OCI-LY1 (cell line): ENCODE results near the gene EPHX1.
"Not testable (repeated sequence)": the region's sequence is repeated elsewhere in the genome, so short reads cannot be mapped to it uniquely, and the experiment has no call there.

Source experiments
- H2AFZ ChIP-seq: fragments of 200-600 bp; sonication (generic), shearing (Covaris generic); 2 replicates; pipeline ENCODE4 v1.6.0; 2014; ENCODE audit warnings: antibody characterized with exemption, mild to moderate bottlenecking, low read length
- H3F3A ChIP-seq: fragments of 200-600 bp; sonication (generic), shearing (Covaris generic); 2 replicates; pipeline ENCODE4 v1.6.0; 2014; ENCODE audit warnings: mild to moderate bottlenecking, antibody characterized with exemption, low read length, moderate library complexity; ENCODE audit not compliant: insufficient read depth
- H3K27ac ChIP-seq: fragments of 200-600 bp; sonication (generic); 2 replicates; pipeline ENCODE4 v1.5.1; 2014; ENCODE audit warnings: low read length, mixed run types, mild to moderate bottlenecking, low read depth; ENCODE audit not compliant: poor library complexity, severe bottlenecking
- H3K27me3 ChIP-seq: fragments of 200-600 bp; sonication (generic); 2 replicates; pipeline ENCODE4 v1.6.0; 2014; ENCODE audit warnings: antibody characterized with exemption, mild to moderate bottlenecking, low read length, moderate library complexity; ENCODE audit not compliant: insufficient read depth
- H3K36me3 ChIP-seq: fragments of 200-600 bp; sonication (generic); 2 replicates; pipeline ENCODE4 v1.6.1; 2014; ENCODE audit warnings: mild to moderate bottlenecking, antibody characterized with exemption, low read length, moderate library complexity, mixed read lengths; ENCODE audit not compliant: insufficient read depth
- H3K4me1 ChIP-seq: fragments of 200-600 bp; sonication (generic); 2 replicates; pipeline ENCODE4 v1.5.1; 2014; ENCODE audit warnings: mild to moderate bottlenecking, low read length, moderate library complexity; ENCODE audit not compliant: insufficient read depth, severe bottlenecking
- H3K4me2 ChIP-seq: fragments of 200-600 bp; sonication (generic), shearing (Covaris generic); 2 replicates; pipeline ENCODE4 v1.6.1; 2014; ENCODE audit warnings: low read length
- H3K4me3 ChIP-seq: fragments of 200-600 bp; sonication (generic); 2 replicates; pipeline ENCODE4 v1.5.1; 2014; ENCODE audit warnings: low read length, low read depth, mild to moderate bottlenecking, mixed read lengths; ENCODE audit not compliant: poor library complexity, severe bottlenecking
- H3K79me2 ChIP-seq: fragments of 200-600 bp; shearing (Covaris generic); 2 replicates; pipeline ENCODE4 v1.6.1; 2016; ENCODE audit warnings: mixed run types, low read length, mixed read lengths; ENCODE audit not compliant: insufficient read depth
- H3K9ac ChIP-seq: fragments of 200-600 bp; sonication (generic), shearing (Covaris generic); 2 replicates; pipeline ENCODE4 v1.6.1; 2014; ENCODE audit warnings: mild to moderate bottlenecking, low read length, mixed read lengths
- H3K9me2 ChIP-seq: fragments of 200-600 bp; sonication (generic), shearing (Covaris generic); 2 replicates; pipeline ENCODE4 v1.6.1; 2014; ENCODE audit warnings: low read depth, mild to moderate bottlenecking, low read length, mixed read lengths
- H3K9me3 ChIP-seq: fragments of 200-600 bp; shearing (Covaris generic); 2 replicates; pipeline ENCODE4 v1.6.1; 2014; ENCODE audit warnings: low read length, mixed read lengths
- H4K20me1 ChIP-seq: fragments of 200-600 bp; sonication (generic), shearing (Covaris generic); 2 replicates; pipeline ENCODE4 v1.6.0; 2016; ENCODE audit warnings: mild to moderate bottlenecking, low read length; ENCODE audit not compliant: insufficient read depth
- CTCF ChIP-seq: fragments of 200-600 bp; sonication (generic), shearing (Covaris generic); IDR thresholded peaks from 2 replicates; pipeline ENCODE4 v1.5.1; 2017; ENCODE audit warnings: mild to moderate bottlenecking, antibody characterized with exemption, low read length, moderate library complexity, mixed read lengths
- EZH2 ChIP-seq: fragments of 200-600 bp; sonication (generic), shearing (Covaris generic); IDR thresholded peaks from 2 replicates; pipeline ENCODE4 v1.8.0; 2017; ENCODE audit warnings: borderline replicate concordance, mixed run types, mild to moderate bottlenecking, antibody characterized with exemption, low read length, moderate library complexity, mixed read lengths

The EPHX1 gene

GRCh38 chr1:225809842-225810578 lies at the start of gene EPHX1:
EPHX1 (plus strand) TSS chr1:225810124; CDS start chr1:225828730, 18,606 bp downstream.
- H3K36me3 ChIP-seq = no peaks in the 10 kb centered on the region
- no peak within 1 kb of the TSS for H3K27ac ChIP-seq
- peak within 1 kb of the TSS; percentile 60 for H3K4me3 ChIP-seq
- H3K27me3 ChIP-seq = no peaks in the 10 kb centered on the region
- H3K4me2 ChIP-seq = peak within 1 kb of the TSS; percentile 79
- no peaks in the 10 kb centered on the region for H3K9me3 ChIP-seq
- H2AFZ ChIP-seq = no peak within 1 kb of the TSS
- no peak for TF ChIP-seq CTCF
- H3K9ac ChIP-seq = peak within 1 kb of the TSS; percentile 39; the same call in 1 of the 2 replicates
- H3F3A ChIP-seq = no peaks in the 10 kb centered on the region
- H3K4me1 ChIP-seq = peaks cover 6% of the 10 kb centered on the region
- no peaks in the 10 kb centered on the region for H4K20me1 ChIP-seq
- H3K9me2 ChIP-seq = no peaks in the 10 kb centered on the region
- H3K79me2 ChIP-seq = no peaks in the 10 kb centered on the region

DNA sequence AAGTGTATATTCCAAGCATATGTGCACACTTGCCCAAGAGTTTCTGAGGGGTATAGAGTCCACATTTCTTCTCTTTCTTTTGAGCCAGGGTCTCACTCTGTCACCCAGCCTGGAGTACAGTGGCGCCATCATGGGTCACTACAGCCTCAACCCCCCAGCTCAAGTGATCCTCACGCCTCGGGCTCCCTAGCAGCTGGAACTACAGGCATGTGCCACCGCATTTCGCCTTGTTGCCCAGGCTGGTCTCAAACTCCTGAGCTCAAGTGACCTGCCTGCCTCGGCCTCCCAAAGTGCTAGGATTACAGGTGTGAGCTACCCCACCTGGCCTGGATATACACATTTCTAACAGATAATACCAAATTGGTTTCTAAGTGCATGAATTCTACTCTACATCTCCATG lies 49.4 kb upstream of the EPHX1 start:
- H3K27ac ChIP-seq = no peak overlapping the region
- H3K4me2 ChIP-seq = no peak overlapping the region
- no peak overlapping the region for H3K4me3 ChIP-seq
- no peak overlapping the region for H3K9ac ChIP-seq
- no peaks in the 10 kb centered on the region for H3K4me1 ChIP-seq
- no peaks in the 10 kb centered on the region for H3K36me3 ChIP-seq
- H3K9me2 ChIP-seq = no peaks in the 10 kb centered on the region
- H3F3A ChIP-seq = no peaks in the 10 kb centered on the region
- no peaks in the 10 kb centered on the region for H3K79me2 ChIP-seq
- no peaks in the 10 kb centered on the region for H4K20me1 ChIP-seq
- H3K9me3 ChIP-seq = no peaks in the 10 kb centered on the region
- TF ChIP-seq EZH2 (no peak), CTCF (no peak)
- no peak overlapping the region for H2AFZ ChIP-seq
- no peaks in the 10 kb centered on the region; the same call in 1 of the 2 replicates for H3K27me3 ChIP-seq

GRCh38 chr1:225761395-225761794 lies 48.5 kb upstream of the EPHX1 start:
- not testable (repeated sequence) for H3K36me3 ChIP-seq, H3K79me2 ChIP-seq, H3K9ac ChIP-seq, H3F3A ChIP-seq, H3K4me1 ChIP-seq, H3K27ac ChIP-seq, H3K4me3 ChIP-seq, H3K4me2 ChIP-seq, H2AFZ ChIP-seq, H4K20me1 ChIP-seq, H3K27me3 ChIP-seq, H3K9me2 ChIP-seq, H3K9me3 ChIP-seq

GRCh38 chr1:225762002-225762441 lies 47.9 kb upstream of the EPHX1 start:
- Histone ChIP-seq H3K79me2 (no peaks in the 10 kb centered on the region), H2AFZ (no peak overlapping the region), H3K4me3 (no peak overlapping the region)

More at GRCh38 chr1:225762002-225762441, 47.9 kb upstream of the EPHX1 start:
- H3K27ac ChIP-seq = no peak overlapping the region
- no peaks in the 10 kb centered on the region for H3F3A ChIP-seq
- no peaks in the 10 kb centered on the region for H3K9me2 ChIP-seq
- H3K36me3 ChIP-seq = no peaks in the 10 kb centered on the region
- no peak overlapping the region for H3K4me2 ChIP-seq
- no peaks in the 10 kb centered on the region for H4K20me1 ChIP-seq
- H3K9me3 ChIP-seq = no peaks in the 10 kb centered on the region
- H3K9ac ChIP-seq = no peak overlapping the region
- no peaks in the 10 kb centered on the region; the same call in 1 of the 2 replicates for H3K27me3 ChIP-seq
- H3K4me1 ChIP-seq = no peaks in the 10 kb centered on the region
- TF ChIP-seq CTCF (no peak), EZH2 (no peak)
